GM10847 (cell line): ENCODE results near the gene COL24A1.

Experiments
- POLR2A ChIP-seq: IDR thresholded peaks from 2 replicates; pipeline ENCODE4 v1.6.1; 2011; ENCODE audit not compliant: insufficient read length; ENCODE audit errors: extremely low read depth

The COL24A1 gene

GRCh38 chr1:86114236-86114635 lies 42.3 kb downstream of the COL24A1 start:
- no peak for TF ChIP-seq POLR2A

- no peak for TF ChIP-seq POLR2A
Observed at GRCh38 chr1:86110451-86111129, 46.0 kb downstream of the COL24A1 start.

- no peak for TF ChIP-seq POLR2A
Observed at GRCh38 chr1:86105533-86105866, 51.1 kb downstream of the COL24A1 start.

DNA sequence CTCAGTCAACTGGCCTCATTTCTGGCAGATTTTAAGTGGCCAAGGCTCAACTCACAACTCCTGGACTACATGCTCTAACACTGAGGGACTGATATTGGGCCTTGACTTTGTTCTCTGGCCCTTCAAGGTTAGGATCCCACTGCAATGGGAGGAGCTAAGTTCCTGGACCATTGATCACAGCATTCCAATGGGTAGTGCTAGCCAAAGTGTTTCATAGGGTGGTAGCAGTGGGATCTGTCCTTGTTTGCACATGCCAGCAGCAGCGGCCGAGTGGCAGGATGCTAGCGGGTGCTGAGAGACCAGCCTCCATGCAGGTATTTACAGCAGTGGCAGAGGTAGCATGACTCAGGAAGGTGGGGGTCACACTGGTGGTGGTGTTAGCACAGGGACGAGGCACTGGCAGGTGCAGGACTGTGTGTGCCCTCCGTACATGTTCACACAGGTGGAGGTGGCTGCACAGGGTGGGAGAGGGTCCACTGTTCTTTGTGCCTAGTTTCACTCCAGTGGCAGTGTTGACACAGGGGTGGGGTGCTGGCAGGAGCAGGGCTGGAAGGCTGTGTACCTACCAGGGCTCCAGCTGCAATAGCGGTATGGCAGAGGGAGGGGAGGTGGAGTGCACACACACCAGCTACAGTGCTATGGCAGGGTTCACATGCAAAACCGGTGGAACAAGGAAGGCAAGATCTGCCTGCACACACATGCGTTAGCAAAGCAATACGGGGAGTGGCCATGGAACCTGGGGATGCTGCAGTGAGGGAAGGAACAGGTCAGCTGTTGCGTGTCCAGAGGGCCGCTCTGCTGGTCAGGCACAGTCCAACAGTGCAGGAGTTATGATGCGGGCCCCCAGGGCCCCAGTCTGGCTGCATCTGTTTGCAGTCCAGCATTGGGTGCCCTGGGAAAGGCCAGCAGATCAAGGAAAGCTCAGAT lies 51.7 kb downstream of the COL24A1 start:
- TF ChIP-seq POLR2A, result no peak

GRCh38 chr1:86101616-86102015 lies 55.0 kb downstream of the COL24A1 start:
- TF ChIP-seq POLR2A, result no peak

DNA sequence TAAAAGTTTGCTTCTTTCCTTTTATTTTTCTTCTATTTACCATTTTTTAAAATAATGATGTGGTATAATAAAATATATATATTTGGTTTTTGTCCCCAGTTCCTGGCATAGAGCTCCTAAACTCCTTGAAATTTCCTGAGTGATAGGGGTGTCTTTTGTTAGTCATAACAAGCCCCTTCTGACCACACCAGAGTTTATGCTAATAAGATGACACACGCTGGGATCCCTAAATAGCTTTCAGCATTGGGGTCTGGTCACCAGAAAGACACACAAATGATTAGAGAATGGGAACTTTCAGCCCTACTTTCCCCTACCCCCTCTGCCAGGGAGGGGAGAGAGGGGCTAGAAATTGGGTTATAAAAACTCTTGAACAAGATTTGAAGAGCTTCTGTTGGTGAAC lies 56.2 kb downstream of the COL24A1 start:
- no peak for TF ChIP-seq POLR2A

GRCh38 chr1:86089765-86090164 lies 66.8 kb downstream of the COL24A1 start:
- TF ChIP-seq POLR2A, result no peak

DNA sequence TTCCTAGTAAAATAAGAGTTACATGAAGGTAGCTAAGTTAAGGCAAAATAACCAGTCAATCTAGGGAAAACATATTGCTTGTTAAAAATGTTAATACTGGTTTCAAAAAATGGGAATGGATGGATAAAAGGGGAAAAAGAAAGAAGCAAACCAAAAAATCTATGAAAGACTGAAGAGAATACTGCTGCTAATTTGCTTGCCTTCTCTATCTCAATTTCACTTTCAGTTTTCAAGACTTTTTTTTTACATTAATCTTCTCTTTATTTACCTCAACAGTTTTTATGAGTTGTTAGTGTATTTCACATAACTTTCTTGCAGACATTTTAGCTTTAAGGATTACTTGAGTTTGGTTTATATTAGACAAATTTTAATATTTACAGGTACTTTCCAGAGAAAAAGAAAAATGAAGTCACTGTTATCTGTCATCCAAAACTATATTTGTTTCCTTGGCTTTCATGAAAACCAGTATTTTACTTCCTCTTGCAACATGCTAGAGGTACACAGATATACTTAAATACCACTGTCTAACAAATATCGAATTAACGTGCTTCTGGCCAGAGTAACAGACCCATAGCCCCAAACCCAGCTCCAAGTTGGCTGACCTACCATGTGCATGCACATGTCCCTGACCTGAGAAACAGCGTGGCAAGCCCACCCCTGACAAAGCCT lies 70.7 kb downstream of the COL24A1 start:
- no peak for TF ChIP-seq POLR2A

GRCh38 chr1:86084998-86085397 lies 71.6 kb downstream of the COL24A1 start:
- no peak for TF ChIP-seq POLR2A

DNA sequence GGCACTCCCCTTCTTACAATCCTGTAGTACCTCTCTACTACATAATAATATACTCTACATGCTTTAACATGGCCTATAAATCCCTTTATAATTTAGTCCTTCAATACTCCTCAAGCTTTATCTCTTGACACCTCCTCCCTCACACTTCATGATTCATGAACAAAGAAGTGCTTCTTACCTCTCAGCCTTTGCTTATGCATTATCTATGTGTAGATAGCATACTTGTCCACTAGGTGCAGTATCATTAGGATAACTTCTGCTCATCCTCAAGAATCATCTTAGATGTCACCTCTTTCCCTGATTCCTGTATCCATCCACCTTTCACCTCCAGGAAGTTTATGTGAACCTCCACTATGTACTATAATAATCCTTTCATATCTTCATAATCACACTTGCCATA lies 74.4 kb downstream of the COL24A1 start:
- TF ChIP-seq POLR2A, result no peak

DNA sequence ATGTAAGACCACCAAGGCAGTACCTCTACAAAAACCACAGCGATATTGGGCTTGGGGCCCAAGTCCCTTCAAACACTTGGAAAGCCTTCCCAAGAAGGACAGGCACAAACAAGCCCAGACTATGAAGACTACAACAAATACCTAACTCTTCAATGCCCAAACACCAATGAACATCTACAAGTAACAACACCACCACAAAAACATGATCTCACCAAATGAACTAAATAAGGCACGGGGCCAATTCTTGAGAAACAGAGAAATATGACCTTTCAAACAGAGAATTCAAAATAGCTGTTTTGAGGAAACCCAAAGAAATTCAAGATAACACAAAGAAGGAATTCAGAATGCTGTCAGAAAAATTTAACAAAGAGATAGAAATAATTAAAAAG lies 86.8 kb downstream of the COL24A1 start:
- TF ChIP-seq POLR2A, result no peak

GRCh38 chr1:86068841-86069756 lies 87.5 kb downstream of the COL24A1 start:
- TF ChIP-seq POLR2A, result no peak

GRCh38 chr1:86068271-86068721 lies 88.3 kb downstream of the COL24A1 start:
- no peak for TF ChIP-seq POLR2A

GRCh38 chr1:86067626-86068025 lies 88.9 kb downstream of the COL24A1 start:
- no peak for TF ChIP-seq POLR2A

DNA sequence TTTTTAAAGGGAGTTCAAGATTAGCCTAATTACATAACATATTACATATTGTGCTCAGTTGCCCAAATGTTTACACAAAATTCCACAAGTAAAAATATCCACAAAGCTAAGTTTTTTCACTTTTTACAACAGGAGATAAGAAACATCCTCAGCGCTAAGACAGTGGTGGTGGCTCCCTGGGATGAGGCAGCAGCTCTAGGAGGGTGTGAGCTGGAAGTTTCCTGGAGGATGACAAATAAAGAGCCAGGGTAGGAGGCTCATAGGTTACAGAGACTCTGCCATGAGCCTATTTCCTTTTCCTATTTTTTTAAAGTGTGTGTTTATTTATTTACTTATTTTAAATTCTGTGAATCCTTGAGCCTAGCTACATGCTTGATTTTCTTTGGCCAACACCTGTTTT lies 91.7 kb downstream of the COL24A1 start:
- no peak for TF ChIP-seq POLR2A
